HG02884 (cell line): ENCODE results near the gene LPO.

Experiments used
- ATAC-seq: cut with Tn5 transposase; IDR thresholded peaks from one replicate; pipeline ENCODE4 v1.9.1; 2021; ENCODE audit warnings: mild to moderate bottlenecking, moderate library complexity; ENCODE audit not compliant: unreplicated experiment

Gene LPO

DNA sequence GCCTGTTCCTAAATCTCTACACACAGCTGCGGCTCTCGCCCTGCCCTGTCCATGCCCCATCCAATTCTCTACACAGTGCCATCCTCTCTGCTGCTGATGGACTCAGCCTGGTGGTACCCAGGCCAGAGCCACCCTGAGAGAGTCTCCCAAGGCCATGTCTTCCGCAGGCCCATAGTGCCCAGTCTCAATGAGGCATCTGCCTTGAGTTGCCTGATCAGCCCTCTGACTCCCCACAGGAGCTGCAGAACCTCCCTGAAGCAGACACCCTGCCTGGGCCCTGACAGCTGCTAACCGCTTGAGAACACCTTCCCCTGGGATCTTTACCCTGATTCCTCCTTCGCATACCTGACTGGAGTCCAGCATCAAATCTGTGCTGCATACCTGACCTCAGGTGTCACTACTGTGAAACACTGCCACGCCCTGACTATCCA lies 76.9 kb downstream of the LPO start:
- ATAC-seq: no peak

DNA sequence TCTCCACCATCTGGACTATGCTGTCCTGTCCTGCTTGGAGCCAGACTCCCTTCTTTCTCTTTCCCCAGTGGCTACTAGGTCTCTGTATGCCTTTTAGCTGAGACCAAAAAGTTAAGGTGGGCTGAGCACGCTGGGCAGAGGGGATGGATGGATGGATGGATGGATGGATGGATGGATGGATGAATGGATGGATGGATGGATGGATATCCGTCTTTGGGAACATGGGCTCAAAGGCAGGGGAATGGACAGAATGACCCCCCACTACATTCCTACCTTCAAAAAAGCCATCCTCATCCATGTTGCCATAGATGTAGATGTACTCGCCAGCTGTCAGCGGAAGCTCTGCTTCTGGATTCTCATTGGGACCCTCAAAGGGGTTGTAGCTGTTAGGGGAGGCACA lies 77.4 kb downstream of the LPO start:
- ATAC-seq: no peak

DNA sequence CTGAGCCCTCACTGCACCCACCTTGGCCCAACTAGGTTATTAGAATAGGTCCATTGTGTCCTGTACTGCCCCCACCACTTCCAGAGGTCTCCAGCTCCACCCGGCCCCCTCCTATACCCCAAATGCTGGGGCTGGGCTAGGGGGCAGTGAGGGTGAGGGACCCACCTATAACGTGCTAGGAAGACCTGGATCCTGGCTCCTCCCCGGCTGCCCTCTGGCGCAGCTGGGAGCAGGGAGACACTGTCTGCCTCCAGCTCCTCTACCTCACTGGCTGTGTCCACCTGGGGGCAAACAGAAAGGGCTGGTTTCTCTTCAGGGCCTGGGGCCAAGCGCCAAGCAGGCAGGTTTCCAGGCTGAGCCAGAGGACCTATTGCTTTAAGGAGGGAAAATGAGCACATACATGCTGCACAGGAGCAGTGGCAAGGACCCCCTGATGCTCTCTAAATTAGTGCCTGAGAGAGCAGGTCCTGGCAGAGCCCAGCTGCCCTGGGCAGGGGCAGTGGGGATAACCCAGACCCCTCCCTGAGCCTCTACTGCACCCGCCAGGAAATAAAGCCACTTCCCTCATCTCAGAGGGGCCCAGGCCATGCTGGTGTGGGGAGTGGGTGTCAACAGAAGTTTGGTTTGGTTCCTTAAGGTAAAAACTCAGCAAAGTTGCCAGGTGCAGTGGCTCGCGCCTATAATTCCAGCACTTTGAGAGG lies 78.0 kb downstream of the LPO start:
- ATAC-seq: no peak

DNA sequence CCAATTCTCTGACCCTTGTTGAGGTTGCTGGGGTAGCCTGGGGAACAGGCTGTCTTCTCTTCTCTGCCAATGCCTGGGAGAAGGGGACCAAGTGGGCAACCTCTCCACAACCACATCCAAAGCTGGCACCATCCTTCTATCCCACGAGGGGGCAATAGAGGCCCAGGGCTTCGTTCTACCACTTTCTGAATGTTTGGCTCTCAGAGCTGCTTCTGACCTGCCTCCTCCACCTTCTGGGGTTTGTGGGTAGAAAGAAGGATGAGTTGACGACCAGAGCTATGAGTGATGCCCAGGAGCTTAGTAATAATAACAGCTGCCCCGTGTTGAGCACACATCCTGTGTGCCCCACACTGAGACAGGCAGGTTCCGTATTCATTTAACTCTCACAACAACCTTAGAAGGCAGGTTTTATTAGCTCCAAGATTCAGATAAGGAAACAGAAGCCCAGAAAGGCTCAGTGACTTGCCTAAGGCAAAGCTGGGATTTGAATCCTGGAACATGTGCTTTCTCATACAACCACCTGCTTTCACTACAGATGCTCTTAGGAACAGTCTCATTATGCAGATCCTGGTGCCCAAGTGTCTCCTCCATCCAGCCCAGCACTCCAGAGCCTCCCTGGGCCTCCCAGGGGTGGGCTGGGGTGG lies 79.2 kb downstream of the LPO start:
- ATAC-seq: no peak

DNA sequence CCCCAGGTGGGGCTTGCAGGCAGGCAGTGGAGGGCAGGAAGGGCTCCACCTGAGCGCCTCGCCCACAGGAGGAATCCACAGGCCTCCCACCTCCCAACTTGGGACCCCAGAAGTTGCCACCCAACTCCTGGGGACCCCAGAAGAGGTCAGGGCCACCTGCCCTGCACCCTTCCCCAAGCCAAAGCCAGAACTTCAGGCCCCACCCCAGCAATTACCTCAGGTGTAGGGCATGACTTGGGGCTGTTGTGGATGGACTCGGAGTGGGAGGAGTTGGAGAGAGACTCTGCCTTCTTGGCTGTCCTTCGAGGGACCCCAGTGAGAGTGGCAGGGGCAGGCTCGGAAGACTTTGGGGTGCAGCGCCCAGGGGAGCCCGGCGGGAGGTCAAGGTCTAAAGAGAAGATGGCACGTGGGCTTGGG lies 79.7 kb downstream of the LPO start:
- no peak for ATAC-seq
